ENCODE measurements around the gene ATP6V0A1. TPM values are rescaled to one million over a fixed set of nuclear protein-coding genes. Genes with fewer than 3 reads are reported as not detected.
A peak's percentile ranks its signal among the peaks of the same experiment; 100 is the strongest.

The ATP6V0A1 gene
- total RNA-seq, 1 experiment from 2014 or later, result 23.4 TPM

DNA sequence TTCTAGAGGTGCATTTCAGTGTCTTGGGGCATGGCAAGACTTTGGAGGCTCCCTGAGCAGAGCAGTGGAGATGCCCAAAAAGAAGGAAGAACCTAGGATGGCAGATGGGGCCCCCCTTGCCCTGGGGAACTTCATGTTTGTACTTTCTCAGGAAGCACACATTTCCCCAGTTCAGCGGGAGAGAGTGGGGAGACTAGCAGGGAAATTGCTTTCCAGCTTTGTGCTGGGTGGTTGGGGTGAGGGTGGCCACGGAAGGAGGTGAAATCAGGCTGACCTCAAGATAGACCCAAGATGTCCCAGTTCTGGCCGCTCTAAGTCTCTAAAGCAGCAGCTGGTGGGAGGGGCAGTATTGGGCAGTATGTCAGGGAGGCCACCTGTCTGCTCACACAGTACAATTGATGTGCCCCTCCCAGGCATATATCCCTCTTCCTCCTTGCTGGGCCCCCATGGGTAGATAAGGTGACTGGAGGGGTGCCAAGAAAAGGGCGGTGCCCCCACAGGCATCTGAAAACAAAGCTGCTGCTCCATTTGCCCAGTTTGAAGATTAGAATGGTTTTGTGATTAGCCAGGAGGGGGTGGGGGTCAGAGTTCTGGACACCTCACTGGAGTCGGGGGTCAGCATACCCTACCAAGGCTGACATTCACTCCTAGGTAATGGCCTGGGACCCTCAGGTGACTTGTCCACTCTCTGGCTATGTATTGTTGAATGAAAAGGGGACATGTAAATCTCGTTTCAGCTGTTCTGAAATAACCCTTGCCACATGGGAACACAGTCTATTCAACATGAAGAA is 60.3 kb downstream of the ATP6V0A1 start:
- DNase-seq (ENCODE audit: low spot score), result peak; percentile 99

DNA sequence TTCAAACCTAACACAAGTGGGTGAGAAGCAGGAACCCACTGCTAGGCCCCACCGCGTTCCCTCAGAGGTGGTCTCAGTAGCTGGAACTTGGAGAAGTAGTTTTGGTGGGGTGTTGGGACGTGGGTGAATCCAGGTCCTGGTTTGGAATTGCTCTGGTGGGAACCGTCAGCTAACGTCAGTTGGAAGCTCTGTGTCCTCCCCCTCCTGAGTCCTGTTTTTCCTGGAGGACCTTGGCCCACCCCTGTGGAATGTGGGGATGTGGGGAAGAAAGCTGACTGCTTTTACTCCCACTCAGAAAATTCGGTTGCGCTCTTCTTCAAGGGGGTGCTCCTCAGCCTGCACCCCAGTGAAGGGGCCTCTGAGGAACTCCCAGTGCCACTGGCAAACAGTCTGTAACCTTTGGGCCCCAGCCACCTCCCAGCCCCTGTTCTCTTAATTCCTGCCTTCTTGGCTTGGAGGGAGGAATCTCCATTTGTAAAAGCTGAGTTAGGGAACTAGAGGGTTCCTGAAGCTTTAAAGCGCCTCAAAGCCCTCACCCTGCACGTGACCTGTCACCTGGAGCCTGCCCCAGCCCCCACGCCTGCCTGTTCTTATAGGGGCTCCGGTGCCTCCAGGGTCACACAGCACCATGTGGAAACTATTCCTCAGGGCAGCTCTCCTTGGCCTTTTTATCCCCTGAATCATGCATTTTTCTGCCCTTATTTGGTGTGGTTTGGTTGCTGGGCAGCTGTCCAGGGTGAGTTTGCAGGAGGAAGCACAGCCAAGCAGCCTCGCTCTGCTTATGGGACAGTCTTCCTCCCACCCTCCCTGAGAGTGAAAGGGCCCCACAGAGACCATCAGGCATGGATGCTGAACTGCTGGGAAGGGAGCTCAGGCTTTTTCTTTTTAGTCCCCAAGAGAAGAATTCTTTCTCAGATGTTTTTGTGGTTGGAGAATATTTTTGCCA is 61.1 kb downstream of the ATP6V0A1 start:
- DNase-seq (ENCODE audit: low spot score), result peak; percentile 99

DNA sequence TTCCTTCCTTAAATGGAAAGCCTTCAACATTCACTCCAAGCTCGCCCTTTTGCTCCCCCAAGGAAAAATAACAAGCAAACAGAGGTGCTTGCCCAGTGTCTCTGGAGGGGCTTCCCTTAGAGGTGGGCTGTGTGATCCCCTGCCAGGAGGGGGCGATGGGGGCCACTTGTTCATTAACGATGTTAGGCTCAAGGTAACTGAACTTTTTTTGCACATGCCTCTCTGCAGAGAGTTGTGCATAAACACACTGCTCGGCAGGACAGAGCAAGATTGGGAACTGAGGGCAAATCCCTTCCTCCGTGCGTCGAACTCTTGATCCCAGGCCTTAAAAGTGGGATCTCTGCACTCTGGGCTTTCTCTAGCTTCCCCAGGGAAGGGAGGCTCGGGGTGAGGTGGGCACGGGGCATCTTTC is 61.9 kb downstream of the ATP6V0A1 start:
- no peak for DNase-seq (ENCODE audit: low spot score)

DNA sequence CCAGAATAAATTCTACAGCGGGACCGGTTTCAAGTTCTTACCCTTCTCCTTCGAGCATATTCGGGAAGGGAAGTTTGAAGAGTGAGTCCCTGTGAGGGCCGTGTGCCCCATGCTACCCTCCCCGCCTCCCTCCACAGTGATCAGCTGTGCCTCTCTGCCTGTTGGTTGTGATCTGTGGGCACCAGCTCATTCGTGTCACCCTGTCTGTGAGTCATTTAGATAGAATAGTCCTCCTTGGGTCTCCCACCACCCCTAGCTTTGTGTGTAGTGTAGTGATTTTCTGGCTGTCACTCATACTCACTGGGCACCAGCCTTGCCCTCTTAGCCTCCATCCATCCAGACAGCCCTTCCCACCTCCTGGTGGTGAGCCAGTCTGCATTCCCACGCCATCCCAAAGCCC is 62.4 kb downstream of the ATP6V0A1 start:
- DNase-seq (ENCODE audit: low spot score), result peak; percentile 86

DNA sequence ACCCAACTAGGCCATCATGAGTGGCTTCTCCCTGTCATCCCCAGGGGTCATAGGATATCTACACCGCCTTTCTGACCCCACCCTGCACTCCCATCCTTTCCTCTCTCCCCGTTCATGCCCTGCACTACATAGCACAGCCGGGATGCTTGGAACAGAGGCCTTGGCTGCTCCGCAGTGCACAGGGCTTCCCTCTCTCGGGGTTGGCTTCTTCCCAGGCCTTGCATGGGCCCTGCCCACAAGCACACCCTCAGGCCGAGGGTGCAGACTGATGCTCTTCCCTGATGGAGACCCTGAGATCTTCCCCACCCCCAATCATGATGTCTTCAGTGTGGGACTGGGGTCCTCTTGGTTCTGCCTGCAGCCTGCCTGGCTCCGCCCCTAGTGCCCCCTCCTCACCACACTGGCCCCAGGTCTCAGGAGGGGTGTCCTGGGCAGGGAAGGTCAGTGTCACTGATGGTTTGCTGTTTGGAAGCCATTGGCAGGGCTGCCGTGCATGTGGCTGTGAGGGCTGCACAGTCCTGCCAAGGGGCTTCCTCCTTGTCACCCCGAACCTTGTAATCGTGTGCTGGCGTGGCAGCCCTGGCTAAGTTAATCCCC is 63.1 kb downstream of the ATP6V0A1 start:
- no peak for DNase-seq (ENCODE audit: low spot score)

DNA sequence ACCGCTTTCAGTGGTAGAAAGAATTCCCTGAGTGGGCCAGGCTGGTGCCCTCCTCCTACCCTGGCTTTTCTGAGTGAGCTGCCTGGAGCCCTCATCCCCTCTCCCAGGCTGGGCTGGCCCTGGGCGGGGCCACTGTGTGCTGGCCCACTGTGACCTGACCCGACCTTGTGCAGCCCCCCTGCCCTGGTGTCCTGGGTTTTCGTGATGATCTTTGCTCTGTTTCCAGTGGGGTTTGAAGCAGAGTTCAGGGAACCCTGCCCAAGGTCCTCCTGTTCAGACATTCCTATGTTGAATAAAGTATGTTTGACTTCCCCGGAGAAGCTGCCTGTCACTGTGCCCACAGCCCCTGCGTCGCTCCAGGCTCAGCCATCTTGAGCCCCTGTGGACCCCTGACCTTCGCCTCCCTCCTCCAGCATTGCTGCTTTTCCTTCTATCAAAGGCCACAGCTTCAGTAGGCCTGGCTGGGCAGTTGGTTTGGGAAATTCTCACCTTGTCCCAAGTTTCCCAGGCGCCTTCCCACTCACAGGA is 63.6 kb downstream of the ATP6V0A1 start:
- DNase-seq (ENCODE audit: low spot score), result no peak

DNA sequence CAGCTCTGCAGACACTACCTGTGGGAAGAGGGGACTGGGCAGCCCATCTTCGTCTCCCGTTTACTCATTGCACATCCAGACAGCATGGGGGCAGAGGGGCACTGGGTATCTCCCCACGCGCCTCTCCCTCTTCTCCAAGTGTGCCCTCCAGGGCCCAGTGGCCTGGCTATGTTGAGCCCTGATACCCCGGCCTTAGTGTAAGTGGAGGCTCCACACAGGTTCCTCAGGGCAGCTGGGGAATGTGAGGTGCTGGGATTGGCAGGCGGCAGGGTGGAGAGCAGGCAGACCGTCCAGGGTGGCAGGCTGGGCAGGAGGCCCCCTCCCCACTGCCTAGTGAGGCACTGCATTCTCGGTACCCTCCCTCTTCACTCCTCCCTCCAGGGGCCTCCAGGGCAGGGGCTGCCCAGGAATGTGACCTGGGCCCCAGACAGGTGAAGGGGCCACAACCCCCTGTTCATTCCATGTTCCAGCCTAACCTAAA is 64.2 kb downstream of the ATP6V0A1 start:
- no peak for DNase-seq (ENCODE audit: low spot score)

DNA sequence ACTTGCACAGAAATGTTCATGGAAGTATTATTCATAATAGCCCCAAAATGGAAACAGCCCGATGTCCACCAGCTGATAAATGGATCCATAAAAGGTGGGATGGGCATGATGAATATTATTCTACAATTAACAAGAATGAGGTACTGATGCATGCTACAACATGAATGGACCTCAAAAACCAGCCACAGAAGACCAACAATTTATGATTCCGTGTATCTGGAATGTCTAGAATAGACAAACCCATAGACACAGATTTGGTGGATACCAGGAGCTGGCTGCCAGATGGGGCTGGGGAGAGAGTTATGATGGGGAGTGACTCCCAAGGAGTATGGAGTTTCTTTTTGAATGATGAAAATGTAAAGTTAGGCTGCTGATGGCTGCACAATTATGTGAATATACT is 66.5 kb downstream of the ATP6V0A1 start:
- DNase-seq (ENCODE audit: low spot score), result no peak

DNA sequence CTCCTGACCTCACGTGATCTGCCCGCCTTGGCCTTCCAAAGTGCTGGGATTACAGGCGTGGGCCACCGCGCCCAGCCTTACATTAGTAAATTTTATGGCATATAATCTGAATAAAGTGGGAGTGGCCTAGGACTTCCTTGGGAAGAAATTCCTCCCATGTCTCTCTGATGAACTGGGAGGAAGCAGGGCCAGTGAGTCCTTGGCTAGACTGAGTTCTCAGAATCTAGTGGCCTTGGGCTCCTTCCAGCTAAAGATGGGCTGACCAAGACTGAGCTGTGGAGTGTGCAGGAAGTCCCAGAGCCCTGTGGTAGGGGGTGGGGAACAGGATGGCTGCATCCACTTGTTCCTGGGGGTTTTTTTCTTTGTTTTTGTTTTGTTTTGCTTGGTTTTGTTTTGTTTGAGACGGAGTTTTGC is 67.4 kb downstream of the ATP6V0A1 start:
- DNase-seq (ENCODE audit: low spot score), result peak; percentile 88

DNA sequence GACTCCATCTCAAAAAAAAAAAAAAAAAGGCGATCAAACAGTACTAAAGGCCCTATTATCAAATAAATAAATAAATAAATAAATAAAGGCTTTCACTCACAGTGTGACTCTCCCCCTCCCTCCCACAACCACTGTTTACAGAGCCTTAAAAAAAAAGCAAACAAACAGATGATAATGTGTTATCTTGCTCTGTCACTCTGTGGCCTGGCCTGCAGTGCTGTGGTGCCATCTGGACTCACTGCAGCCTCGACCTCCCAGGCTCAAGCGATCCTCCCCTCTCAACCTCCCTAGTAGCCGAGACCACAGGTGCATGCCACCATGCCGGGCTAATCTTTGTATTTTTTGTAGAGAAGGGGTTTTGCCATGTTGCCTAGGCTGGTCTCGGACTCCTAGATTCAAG is 69.3 kb downstream of the ATP6V0A1 start:
- DNase-seq (ENCODE audit: low spot score), result no peak

DNA sequence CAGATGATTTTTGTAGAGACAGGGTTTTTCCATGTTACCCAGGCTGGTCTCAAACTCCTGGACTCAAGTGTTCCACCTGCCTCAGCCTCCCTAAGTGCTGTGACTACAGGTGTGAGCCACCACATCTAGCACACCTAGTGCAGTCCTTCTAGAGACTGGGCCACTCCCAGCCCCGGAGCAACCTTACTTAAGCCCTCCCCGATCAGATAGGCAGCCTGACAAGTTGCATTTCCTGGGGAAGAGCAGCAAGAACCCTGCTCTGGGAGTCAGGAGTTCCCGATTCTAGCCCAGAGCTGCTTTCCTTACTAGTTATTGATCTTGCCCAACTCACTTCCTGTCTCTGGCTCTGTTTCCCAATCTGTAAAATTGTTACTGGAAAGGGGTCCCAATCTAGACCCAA is 70.4 kb downstream of the ATP6V0A1 start:
- no peak for DNase-seq (ENCODE audit: low spot score)

DNA sequence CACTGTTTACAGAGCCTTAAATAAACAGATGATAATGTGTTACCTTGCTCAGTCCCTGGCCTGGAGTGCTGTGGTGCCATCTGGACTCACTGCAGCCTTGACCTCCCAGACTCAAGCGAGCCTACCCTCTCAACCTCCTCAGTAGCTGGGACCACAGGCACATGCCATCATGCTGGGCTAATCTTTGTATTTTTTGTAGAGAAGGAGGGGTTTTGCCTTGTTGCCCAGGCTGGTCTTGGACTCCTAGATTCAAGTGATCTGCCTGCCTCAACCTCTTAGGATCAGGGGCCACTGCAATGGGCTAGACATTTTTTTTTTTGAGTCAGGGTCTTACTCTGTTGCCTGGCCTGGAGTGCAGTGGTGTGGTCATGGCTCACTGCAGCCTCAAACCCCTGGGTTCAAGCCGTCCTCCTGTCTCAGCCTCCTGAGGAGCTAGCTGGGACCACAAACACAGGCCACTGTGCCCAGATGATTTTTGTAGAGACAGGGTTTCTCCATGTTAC is 72.3 kb downstream of the ATP6V0A1 start:
- DNase-seq (ENCODE audit: low spot score), result no peak

DNA sequence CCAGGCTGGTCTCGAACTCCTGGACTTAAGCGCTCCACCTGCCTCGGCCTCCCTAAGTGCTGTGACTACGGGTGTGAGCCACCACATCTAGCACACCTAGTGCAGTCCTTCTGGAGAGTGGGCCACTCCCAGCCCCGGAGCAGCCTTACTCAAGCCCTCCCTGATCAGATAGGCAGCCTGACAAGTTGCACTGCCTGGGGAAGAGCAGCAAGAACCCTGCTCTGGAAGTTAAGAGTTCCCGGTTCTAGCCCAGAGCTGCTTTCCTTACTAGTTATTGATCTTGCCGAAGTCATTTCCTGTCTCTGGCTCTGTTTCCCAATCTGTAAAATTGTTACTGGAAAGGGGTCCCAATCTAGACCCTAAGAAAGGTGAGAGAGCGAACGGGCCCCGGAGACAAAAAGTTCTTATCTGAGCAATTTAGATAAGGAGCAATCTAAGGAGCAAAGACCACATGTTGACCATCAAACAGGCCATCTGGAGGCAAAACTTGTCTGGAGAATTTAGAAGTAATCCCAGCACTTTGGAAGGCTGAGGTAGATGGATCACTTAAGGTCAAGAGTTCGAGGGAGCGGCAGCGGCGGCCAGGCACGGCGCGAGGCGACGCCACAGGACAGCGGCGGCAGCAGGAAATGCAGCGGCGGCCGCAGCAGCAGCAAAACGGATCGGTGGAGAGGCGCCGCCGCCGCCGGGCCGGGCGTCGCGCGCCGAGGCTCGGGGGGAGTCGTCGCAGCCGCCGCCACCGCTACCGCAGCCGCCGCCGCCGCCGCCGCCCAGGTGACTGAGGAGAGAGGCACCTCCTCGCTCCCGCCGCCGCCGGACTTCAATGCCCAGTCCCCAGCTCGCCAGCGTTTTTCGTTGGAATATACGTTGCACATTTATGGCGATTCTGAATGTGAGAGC is 73.0 kb downstream of the ATP6V0A1 start:
- DNase-seq (ENCODE audit: low spot score), result no peak

DNA sequence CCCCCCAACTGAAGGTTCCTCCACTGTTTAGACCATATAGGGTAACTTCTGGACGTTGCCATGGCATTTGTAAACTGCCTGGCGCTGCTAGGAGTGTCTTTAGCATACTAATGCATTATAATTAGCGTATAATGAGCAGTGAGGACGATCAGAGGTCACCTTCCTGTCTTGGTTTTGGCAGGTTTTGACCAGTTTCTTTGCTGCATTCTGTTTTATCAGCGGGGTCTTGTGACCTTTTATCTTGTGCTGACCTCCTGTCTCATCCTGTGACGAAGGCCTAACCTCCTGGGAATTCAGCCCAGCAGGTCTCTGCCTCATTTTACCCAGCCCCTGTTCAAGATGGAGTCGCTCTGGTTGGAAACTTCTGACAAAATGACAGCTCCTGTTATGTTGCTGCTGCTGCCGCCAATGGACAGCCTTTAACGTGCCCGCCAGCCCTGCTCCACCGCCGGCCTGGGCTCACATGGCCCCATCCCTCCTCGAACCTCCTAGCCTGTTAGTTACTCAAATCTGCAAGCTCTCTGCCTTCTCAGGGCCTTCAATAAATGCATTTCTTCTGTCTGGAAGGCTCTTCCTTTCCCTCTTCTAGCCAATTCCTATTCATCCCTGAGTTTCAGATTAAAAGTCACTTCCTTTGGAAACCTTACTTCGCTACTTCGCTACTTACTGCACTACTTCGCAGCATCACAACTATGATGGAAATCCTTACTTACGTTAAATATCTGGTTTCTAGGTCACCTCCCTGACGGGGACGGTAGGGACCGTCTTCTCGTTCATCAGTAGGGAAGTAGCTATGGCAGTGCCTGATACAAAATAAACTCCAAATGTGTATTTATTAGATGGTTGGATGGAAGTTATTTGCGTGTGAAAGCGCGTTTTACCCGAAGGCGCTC is 76.7 kb downstream of the ATP6V0A1 start:
- no peak for DNase-seq (ENCODE audit: low spot score)

DNA sequence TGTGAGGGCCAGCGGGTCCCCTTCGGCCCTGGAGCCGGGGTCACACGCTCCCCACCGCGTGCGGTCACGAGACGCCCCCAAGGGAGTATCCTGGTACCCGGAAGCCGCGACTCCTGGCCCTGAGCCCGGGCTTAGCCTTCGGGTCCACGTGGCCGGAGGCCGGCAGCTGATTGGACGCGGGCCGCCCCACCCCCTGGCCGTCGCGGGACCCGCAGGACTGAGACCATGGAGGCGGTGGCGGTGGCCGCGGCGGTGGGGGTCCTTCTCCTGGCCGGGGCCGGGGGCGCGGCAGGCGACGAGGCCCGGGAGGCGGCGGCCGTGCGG is 77.3 kb downstream of the ATP6V0A1 start, which contains the start of gene NAGLU:
TSS of gene NAGLU (plus strand) at position 194 of the 324 bp plus-strand sequence. CDS start at position 226, 32 bp downstream.
- DNase-seq (ENCODE audit: low spot score), result peak; percentile 83

DNA sequence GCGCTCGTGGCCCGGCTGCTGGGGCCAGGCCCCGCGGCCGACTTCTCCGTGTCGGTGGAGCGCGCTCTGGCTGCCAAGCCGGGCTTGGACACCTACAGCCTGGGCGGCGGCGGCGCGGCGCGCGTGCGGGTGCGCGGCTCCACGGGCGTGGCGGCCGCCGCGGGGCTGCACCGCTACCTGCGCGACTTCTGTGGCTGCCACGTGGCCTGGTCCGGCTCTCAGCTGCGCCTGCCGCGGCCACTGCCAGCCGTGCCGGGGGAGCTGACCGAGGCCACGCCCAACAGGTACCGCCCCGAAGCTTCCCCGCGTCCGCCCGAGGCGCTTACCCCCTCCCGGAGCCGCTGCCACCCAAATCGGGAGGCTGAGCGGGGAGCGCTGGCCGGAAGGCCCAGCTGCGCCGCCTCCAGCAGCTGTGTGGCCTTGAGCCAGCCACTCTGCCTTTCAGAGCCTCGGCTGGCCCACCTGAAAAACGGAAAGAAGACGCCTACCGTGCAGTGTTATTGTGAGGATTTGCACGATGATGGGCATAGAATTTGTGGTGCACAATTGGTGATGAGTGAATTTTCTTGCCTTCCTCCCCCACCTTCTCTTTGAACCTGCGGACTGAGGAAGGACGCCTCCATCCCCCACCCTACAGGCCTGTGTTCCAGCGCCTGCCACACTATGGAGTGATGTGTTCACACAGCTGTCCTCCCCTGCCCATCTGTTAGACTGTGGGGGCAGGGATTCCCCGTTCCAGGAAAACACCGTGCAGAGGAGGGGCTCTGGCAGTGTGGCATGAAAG is 77.9 kb downstream of the ATP6V0A1 start:
- peak; percentile 83 for DNase-seq (ENCODE audit: low spot score)

DNA sequence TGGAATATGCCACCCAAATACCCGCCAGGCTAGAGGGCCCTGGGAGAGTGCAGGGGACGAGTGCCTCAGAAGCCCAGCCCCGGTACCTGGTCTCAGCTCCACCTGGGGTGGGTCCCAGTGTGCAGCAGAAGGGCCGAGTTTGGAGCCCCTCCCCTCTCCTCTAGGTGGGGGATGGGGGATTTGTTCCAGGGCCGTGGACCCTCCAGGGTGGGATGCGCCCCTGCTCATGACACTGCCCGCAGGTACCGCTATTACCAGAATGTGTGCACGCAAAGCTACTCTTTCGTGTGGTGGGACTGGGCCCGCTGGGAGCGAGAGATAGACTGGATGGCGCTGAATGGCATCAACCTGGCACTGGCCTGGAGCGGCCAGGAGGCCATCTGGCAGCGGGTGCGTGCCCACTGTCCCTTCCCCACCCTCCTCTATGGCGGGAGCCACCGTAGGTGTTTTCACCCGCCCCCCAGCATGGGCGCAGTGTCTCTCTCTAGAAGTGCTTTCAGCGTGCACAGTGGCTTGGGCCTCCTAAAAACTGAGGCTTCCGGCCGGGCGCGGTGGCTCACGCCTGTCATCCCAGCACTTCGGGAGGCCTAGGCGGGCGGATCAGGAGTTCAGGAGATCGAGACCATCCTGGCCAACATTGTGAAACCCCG is 78.6 kb downstream of the ATP6V0A1 start:
- no peak for DNase-seq (ENCODE audit: low spot score)

DNA sequence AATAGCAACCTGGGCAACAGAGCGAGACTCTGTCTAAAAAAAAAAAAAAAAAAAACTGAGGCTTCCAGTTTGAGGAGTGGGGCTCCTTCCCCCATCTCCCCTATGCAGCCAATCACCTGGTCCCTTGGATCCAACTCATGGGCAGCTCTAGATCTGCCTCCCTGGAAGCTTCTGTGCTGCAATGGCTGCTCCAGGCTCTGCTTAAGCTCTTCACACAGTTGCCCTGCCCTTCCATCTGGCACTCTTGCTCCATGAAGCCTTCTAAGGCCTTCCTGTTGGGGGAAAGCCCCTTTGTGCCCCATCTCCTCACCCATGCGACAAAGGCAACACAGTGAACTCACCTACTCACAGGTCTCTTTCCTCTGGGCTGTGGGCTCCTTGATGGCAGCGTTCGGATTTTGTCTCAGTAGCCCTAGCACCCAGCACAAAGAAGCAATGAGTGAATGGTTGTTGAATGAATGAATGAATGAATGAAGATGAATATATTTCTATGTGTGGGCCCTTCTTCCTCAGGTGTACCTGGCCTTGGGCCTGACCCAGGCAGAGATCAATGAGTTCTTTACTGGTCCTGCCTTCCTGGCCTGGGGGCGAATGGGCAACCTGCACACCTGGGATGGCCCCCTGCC is 79.3 kb downstream of the ATP6V0A1 start:
- no peak for DNase-seq (ENCODE audit: low spot score)

Measured in A172 (cell line).